Stimulated activated CD4-positive, alpha-beta T cell treated with anti-CD3 and anti-CD28 coated beads, Interleukin-4, amount 100 ng/mL, for 24 hours (primary cell): ENCODE data around the gene FBLN2.

Source experiments
- DNase-seq: peaks from one replicate; pipeline ENCODE4 v3.0.0-alpha.2; 2020

The FBLN2 gene

DNA sequence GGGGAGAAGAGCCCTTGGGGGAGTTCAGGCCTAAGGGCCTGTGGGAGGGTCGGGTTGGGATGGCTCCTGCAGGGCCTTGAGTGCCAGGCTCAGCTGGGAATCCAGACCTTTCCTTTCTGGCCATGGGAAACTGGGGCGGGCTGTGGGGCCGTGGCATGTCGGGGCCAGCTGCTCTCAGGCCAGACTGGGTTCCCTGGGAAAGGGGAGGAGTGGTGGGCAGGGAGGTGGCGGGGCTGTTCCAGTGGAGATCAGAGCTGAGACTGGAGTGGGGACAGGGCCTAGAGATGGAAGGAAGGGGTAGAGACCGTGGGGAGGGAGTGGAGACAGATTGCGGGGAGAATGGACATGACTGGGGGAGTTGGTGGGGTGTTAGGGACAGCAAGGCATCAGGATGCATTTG lies 20.3 kb downstream of the FBLN2 start:
- DNase-seq = no peak

- no peak for DNase-seq
Observed at GRCh38 chr3:13569641-13570390, 20.9 kb downstream of the FBLN2 start.

DNA sequence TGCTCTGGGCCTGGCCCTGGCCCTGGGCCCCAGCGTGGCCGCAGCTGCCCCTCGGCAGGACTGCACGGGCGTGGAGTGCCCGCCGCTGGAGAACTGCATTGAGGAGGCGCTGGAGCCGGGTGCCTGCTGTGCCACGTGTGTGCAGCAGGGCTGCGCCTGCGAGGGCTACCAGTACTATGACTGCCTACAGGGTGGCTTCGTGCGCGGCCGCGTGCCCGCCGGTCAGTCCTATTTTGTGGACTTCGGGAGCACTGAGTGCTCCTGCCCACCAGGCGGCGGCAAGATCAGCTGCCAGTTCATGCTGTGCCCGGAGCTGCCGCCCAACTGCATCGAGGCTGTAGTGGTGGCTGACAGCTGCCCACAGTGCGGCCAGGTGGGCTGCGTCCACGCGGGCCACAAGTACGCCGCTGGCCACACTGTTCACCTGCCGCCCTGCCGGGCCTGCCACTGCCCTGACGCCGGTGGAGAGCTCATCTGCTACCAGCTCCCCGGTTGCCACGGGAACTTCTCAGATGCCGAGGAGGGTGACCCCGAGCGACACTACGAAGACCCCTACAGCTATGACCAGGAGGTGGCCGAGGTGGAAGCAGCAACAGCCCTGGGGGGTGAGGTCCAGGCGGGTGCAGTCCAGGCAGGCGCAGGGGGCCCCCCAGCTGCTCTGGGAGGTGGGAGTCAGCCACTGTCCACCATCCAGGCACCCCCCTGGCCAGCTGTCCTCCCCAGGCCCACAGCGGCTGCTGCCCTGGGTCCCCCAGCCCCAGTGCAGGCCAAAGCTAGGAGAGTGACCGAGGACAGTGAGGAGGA lies 21.7 kb downstream of the FBLN2 start:
- DNase-seq = no peak

- no peak for DNase-seq
Observed at GRCh38 chr3:13571264-13571663, 22.3 kb downstream of the FBLN2 start.

DNA sequence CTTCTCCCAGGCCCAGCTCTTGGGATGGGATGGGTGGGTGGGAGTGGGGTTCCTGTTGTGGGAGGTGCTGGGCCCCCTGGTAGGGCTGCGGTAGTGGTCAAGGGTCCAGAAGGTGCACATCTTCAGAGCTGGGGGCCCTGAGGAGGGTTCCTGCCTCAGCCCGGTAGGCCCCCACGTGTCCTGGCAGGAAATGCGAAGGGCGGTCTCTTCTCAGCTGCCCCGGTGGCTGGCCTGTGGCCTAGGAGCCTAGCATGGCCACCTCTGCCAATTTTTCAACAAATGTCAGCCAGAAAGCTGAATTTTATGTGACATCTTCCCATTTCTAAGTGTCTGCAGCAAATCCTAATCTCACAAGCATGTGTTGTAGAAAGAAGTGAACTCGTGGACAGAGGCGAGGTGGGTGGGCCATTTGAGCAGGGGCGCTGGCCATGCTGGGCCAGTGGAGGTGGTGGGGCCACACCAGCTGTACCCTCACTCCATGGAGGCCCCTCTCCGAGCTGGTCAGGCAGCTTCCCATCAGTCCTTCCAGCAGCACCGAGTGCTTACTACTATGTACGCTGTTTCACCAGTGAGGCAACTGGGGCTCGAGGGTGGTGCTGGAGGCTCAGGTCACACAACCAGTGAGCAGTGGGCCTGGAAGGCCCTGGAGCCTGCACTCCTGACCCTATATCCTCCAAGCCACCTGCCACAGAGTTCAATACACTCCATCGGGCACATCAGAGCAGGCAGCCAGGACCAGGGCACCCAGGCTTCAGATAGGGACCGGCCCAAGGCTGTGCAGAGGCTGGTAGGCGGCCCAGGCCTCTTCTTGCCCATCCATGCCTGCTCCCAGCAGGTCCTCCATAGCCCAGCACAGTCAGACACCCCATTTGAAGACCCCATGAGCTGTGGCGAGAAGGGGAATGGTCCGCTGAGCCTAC lies 23.2 kb downstream of the FBLN2 start:
- DNase-seq = no peak

DNA sequence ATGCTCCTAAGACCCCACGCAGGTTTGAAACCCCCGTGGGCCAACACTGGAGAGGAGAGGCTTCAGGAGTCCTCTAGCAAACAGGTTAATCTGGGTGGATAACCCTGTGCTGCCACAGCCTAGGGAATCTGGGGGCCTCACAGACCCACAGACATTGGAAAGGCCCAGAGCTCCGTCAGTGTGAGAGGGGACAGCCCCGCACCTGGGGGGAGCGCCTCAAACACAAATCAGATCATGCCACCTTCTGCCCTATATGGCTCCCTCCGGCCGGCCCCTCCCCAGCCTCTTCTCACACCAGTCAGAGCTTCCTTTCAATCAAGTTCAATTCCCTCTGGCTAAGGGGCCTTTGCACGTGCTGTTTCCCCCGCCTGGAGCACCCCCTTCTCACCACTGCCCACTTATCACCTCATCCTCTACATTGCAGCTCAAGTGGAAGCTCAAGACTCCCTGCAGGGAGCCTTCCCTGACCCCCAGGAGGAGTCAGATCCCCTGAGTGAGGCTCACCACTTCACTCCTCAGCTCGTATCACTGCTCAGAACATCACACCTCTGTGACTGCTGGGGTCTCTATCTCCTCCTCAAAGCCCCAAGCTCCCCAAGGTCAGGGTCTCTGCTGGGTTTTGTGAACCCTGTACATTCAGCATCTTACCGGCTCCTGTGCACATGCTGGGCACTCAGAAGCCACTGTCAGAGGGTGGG lies 24.1 kb downstream of the FBLN2 start:
- DNase-seq = no peak

- no peak for DNase-seq
Observed at GRCh38 chr3:13574083-13574797, 25.3 kb downstream of the FBLN2 start.

GRCh38 chr3:13574798-13575451 lies 26.0 kb downstream of the FBLN2 start:
- DNase-seq = peak; percentile 25

- DNase-seq = no peak
Observed at GRCh38 chr3:13575459-13576061, 26.6 kb downstream of the FBLN2 start.

DNA sequence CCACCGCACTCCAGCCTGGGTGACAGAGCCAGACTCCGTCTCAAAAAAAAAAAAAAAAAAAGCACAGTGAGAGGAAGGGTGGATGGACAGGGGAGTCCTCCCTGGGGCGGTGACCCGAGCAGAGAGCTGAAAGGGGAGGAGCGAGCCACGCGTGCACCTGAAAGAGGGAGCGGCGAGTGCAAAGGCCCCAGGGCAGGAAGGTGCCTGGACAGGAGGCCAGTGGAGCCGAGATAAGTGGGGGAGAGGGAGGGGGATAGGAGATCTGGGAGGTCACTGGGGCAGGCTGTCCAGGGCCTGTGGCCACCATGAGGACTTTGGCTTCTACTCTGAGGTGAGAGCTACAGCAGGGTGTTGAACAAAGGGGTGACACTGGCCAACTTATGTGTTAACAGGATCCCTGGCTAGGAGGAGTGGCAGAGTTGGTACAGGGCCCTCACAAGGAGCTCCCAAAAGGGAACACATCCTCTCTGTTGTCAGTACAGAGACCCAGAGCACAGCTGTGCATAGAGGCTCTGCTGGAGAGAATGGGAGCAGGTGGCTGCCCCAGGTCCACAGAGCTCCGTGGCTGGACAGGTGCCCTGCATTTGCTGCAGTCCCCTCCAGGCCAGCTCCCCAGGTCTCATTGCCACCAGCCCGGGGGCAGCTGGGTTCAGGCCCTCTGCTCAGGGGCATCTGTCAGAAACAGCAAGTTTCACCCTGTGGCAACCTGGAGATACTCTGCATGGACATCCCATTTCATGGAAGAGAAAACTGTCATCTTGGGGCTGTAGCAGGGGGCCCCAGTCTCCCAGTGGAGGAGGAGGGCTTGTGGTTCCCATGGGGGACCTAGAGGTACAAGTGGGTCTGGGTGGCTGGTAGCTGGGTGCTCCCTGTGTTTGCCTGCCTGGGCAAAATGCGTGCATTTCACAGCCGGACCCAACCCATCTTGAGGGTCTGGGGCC lies 28.5 kb downstream of the FBLN2 start:
- DNase-seq = no peak

DNA sequence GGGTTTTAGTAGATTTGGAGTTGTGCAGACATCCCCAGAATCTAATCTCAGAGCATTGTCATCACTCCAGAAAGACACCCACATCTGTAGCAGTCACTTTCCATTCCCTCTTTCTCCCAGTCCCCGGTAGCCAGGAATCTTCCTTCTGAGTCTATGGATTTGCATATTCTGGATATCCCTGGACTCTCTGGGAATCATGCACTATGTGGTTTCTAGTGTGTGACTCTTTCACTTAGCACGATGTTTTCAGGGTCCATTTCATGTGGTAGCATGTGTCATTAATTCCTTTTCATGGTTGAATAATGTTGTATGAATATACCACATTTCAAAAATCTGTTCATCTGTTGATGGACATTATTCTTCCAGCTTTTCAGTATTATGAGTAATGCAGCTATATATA lies 29.3 kb downstream of the FBLN2 start:
- DNase-seq = no peak

- no peak for DNase-seq
Observed at GRCh38 chr3:13579063-13579462, 30.1 kb downstream of the FBLN2 start.

- DNase-seq = no peak
Observed at GRCh38 chr3:13580256-13581023, 31.5 kb downstream of the FBLN2 start.

- no peak for DNase-seq
Observed at GRCh38 chr3:13581485-13582365, 32.8 kb downstream of the FBLN2 start.

GRCh38 chr3:13582366-13583250 lies 33.7 kb downstream of the FBLN2 start:
- no peak for DNase-seq

- DNase-seq = no peak
Observed at GRCh38 chr3:13583251-13584180, 34.6 kb downstream of the FBLN2 start.
